BLaER1 treated with 17β-estradiol and CSF1 and Interleukin-3, amounts not matched to agents 10 nM and 100 nM (cell line): ENCODE measurements around the gene INAFM2.
A peak's percentile ranks its signal among the peaks of the same experiment; 100 is the strongest.

Experiments
- H3K27ac ChIP-seq, 11 experiments: shearing (Covaris generic); formaldehyde crosslinking; 2 replicates each; pipeline ENCODE4 v1.8.1; 2022
- H3K27me3 ChIP-seq, 11 experiments: shearing (Covaris generic); formaldehyde crosslinking; 2 replicates each; pipeline ENCODE4 v1.8.1; 2022
- H3K36me3 ChIP-seq, 11 experiments: shearing (Covaris generic); formaldehyde crosslinking; 2 replicates each; pipeline ENCODE4 v1.8.1; 2022
- H3K4me1 ChIP-seq, 10 experiments: shearing (Covaris generic); formaldehyde crosslinking; 2 replicates each; pipeline ENCODE4 v1.8.1; 2022
- H3K4me2 ChIP-seq, 11 experiments: shearing (Covaris generic); formaldehyde crosslinking; 2 replicates each; pipeline ENCODE4 v1.8.1; 2022
- H3K4me3 ChIP-seq, 10 experiments: shearing (Covaris generic); formaldehyde crosslinking; 2 replicates each; pipeline ENCODE4 v1.8.1; 2022
- H3K9ac ChIP-seq, 11 experiments: shearing (Covaris generic); formaldehyde crosslinking; 2 replicates each; pipeline ENCODE4 v1.8.1; 2022
- H3K9me3 ChIP-seq, 11 experiments: shearing (Covaris generic); formaldehyde crosslinking; replicated peaks in 1 of 11; 2 replicates each; pipeline ENCODE4 v1.8.1; 2022
- H4K20me1 ChIP-seq, 11 experiments: shearing (Covaris generic); formaldehyde crosslinking; 2 replicates each; pipeline ENCODE4 v1.8.1; 2022
- Cebpa-rat ChIP-seq, 11 experiments: shearing (Covaris generic); IDR thresholded peaks; 2 replicates each; pipeline ENCODE4 v1.8.1; 2022

INAFM2 gene

DNA sequence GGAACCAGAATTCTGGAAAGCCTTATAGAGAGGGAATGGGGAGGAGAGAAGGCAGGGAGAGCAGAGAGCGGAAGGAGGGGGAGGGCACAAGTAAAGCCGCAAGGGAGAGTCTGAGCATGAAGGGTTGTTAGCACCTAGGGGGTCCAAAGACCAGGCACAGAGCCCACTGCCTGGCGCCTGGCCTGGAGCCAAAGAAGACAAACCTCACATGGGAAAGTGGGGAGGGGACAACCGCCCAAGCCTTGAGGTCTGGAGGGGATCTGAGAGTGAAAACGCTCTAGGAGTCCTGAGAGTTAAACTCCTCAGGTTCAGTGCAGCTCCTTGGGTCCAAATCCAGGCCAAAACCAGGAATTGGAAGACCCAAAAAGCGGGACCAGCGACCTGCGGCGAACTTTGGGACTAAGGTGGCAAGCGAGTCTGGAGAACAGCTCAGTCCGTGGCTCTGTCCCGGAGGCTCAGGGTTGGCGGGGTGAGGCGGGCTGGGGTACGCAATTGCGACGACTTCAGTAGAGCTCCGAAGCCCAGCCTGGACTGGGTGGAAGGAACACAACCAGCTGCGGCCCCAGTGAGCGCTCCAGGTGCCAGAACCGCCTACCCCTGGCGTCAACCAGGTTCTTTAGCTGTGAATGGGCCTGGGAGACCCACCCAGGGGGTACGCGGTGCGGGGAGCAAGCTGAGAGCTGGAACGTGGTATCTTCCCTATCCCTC lies 807 bp upstream of the INAFM2 start:
- Histone ChIP-seq H3K27me3 (peaks cover 0 to 40% (median 37%) of the 10 kb centered on the region in 11 experiments; a peak in 18 of 22 replicates), H3K4me3 (peak overlapping the region; percentile 78 to 98 (median 90); a peak in 17 of 20 replicates), H3K4me2 (peak overlapping the region; percentile 95 to 100 (median 98)), H3K27ac (no peak overlapping the region), H4K20me1 (peaks cover 0 to 28% (median 0%) of the 10 kb centered on the region in 11 experiments; a peak in 7 of 22 replicates), H3K9ac (peak overlapping the region in 2 of 11 experiments; percentile 87 to 95; a peak in 2 of 22 replicates), H3K9me3 (no peaks in the 10 kb centered on the region), H3K4me1 (peaks cover 34 to 55% (median 47%) of the 10 kb centered on the region in 10 experiments), H3K36me3 (peaks cover 0 to 17% (median 6%) of the 10 kb centered on the region in 11 experiments; a peak in 9 of 22 replicates)
- TF ChIP-seq Cebpa-rat (IDR thresholded peaks at IDR 0.05): no peak

DNA sequence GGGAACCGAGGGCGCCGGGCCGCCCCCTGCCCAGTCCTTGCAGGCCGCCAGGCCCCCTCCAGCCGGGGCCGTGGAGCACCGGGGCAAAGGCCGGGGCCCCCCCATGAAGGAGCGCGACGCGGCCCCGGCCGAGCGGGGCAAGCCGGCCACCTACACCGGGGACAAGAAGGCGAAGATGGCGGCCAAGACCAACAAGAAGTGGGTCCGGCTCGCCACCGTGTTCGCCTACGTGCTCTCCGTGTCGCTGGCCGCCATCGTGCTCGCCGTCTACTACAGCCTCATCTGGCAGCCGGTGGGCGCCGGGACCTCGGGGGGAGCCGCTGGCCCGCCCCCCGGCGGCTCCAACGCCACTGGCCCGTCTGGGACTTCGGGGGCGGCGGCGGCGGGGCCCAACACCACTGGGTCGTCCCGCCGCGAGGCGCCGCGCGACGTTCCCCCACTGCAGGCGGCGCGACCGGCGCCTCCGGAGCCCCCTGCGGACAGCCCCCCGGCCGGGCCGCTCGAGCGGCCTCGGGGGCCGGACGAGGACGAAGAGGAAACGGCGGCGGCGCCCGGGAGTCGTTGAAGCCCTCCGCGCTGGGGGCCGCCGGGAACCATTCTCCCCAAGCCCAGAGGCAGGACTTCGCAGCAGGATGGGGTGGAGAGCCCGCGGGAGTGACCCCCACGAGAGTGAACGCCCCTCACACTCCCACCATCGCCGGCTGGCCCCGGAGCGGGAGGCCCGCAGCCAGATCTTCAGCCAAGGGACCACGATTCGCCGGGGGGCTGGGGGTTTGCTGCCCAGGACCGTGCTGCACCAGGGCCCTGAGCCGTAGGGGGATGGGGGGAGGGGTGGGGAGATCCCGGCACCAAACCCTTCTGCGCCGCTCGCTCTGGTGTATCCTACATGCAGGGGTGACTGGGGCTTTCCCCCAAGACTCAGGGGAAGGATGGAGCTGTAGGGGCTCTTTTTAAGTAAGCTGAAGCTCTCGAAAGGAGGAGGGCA lies 753 bp downstream of the INAFM2 start:
- Histone ChIP-seq H3K4me1 (peaks cover 48 to 63% (median 55%) of the 10 kb centered on the region in 10 experiments), H3K4me3 (peak overlapping the region; percentile 78 to 98 (median 90)), H3K4me2 (peak overlapping the region; percentile 95 to 100 (median 98)), H3K27me3 (peaks cover 0 to 45% (median 37%) of the 10 kb centered on the region in 11 experiments; a peak in 18 of 22 replicates), H3K9me3 (no peaks in the 10 kb centered on the region), H3K27ac (peak overlapping the region; percentile 59 to 87 (median 69)), H3K36me3 (peaks cover 0 to 21% (median 6%) of the 10 kb centered on the region in 11 experiments; a peak in 9 of 22 replicates), H3K9ac (peak overlapping the region; percentile 74 to 98 (median 85)), H4K20me1 (peaks cover 0 to 28% (median 3%) of the 10 kb centered on the region in 11 experiments; a peak in 8 of 22 replicates)
- no peak for TF ChIP-seq Cebpa-rat (IDR thresholded peaks at IDR 0.05)

DNA sequence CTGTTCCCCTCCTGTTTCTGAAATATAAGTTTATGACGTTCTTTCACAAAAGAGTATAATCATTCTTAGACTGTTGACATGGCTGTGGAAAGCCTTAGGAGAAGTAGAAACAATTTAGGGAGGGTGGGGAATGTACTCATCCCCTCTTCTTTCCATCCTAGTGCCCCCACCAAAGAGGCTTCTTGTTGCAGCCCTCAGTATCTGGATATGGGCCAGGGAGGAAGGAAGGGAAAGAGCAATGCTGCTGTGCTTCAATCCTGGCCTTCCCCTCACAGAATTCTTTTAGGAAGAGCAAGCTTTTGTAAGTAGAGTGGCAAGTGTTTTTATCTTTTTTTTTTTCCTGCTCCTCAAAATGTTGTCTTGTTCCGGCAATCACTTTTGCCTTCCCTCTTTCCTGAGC lies 1.7 kb downstream of the INAFM2 start:
- H3K4me3 ChIP-seq: peak overlapping the region; percentile 78 to 98 (median 90); a peak in 19 of 20 replicates

DNA sequence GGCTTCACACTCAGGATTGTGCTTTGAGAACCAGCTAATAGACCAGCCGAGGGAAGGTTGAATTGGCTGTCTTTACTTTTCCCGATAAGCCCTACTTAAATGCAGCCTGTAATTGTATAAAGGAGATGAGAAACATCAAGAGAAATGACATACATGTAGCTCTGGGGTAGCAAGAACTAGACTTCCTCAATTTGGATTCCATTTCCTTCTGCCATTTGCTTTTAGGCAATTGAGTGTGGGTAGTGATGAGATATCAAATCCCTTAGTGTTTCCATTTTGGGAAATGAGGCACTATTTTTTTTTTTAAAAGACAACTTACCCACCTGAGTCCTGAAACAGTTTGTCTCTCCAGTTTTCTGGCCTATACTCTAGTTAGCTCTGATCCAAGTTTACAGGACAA lies 2.2 kb downstream of the INAFM2 start:
- peak overlapping the region in 2 of 11 experiments; percentile 80 to 87; a peak in 4 of 22 replicates for H3K27ac ChIP-seq
- TF ChIP-seq Cebpa-rat (IDR thresholded peaks at IDR 0.05): no peak
- H3K9ac ChIP-seq: peak overlapping the region in 2 of 11 experiments; percentile 95 to 98; a peak in 4 of 22 replicates
- H3K4me3 ChIP-seq: peak overlapping the region in 7 of 10 experiments; percentile 85 to 98 (median 90); a peak in 10 of 20 replicates
- H3K4me1 ChIP-seq: peaks cover 62 to 76% (median 69%) of the 10 kb centered on the region in 10 experiments
- peaks cover 0 to 26% (median 6%) of the 10 kb centered on the region in 11 experiments; a peak in 9 of 22 replicates for H3K36me3 ChIP-seq
- H3K4me2 ChIP-seq: peak overlapping the region; percentile 95 to 100 (median 98)
- H3K9me3 ChIP-seq: no peaks in the 10 kb centered on the region
- peaks cover 0 to 28% (median 3%) of the 10 kb centered on the region in 11 experiments; a peak in 8 of 22 replicates for H4K20me1 ChIP-seq
- peaks cover 0 to 45% (median 37%) of the 10 kb centered on the region in 11 experiments; a peak in 18 of 22 replicates for H3K27me3 ChIP-seq

More for the DNA sequence above, 1.7 kb downstream of the INAFM2 start:
- H3K36me3 ChIP-seq: peaks cover 0 to 26% (median 6%) of the 10 kb centered on the region in 11 experiments; a peak in 9 of 22 replicates
- peak overlapping the region in 2 of 11 experiments; percentile 80 to 87; a peak in 4 of 22 replicates for H3K27ac ChIP-seq
- peak overlapping the region; percentile 95 to 100 (median 98) for H3K4me2 ChIP-seq
- peaks cover 0 to 28% (median 3%) of the 10 kb centered on the region in 11 experiments; a peak in 8 of 22 replicates for H4K20me1 ChIP-seq
- no peak for TF ChIP-seq Cebpa-rat (IDR thresholded peaks at IDR 0.05)
- peaks cover 0 to 45% (median 37%) of the 10 kb centered on the region in 11 experiments; a peak in 18 of 22 replicates for H3K27me3 ChIP-seq
- no peaks in the 10 kb centered on the region for H3K9me3 ChIP-seq
- peaks cover 57 to 73% (median 65%) of the 10 kb centered on the region in 10 experiments for H3K4me1 ChIP-seq
- H3K9ac ChIP-seq: peak overlapping the region in 4 of 11 experiments; percentile 85 to 98 (median 91); a peak in 7 of 22 replicates

DNA sequence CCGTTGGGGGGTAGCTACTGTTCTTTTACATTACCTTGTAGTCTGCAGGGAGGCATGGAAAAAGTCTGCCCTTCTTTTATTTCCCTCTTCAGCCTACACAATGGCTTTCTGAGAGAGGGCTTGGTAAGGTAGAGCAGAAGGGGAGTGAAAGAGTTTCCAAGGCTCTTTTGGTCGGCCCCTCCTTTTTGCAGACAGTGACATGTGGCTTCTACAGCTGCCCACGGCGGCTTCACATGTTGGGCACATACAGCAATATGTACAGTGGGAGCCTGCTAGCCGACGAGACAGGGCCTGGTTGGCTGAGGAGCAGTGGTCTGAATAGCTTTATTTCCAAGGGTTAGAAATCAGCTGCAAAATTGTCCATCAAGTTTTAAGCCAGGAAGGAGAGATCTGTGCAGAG lies 4.0 kb downstream of the INAFM2 start:
- H3K27ac ChIP-seq: no peak overlapping the region
- peaks cover 77 to 88% (median 82%) of the 10 kb centered on the region in 10 experiments for H3K4me1 ChIP-seq
- no peaks in the 10 kb centered on the region for H3K9me3 ChIP-seq
- H4K20me1 ChIP-seq: peaks cover 0 to 28% (median 3%) of the 10 kb centered on the region in 11 experiments; a peak in 8 of 22 replicates
- peak overlapping the region in 1 of 10 experiments; percentile 98; a peak in 2 of 20 replicates for H3K4me3 ChIP-seq
- TF ChIP-seq Cebpa-rat (IDR thresholded peaks at IDR 0.05): no peak
- peaks cover 0 to 45% (median 37%) of the 10 kb centered on the region in 11 experiments; a peak in 18 of 22 replicates for H3K27me3 ChIP-seq
- peaks cover 0 to 40% (median 6%) of the 10 kb centered on the region in 11 experiments; a peak in 9 of 22 replicates for H3K36me3 ChIP-seq
- peak overlapping the region in 1 of 11 experiments; percentile 69; a peak in 1 of 22 replicates for H3K9ac ChIP-seq
- H3K4me2 ChIP-seq: peak overlapping the region; percentile 32 to 98 (median 95); a peak in 21 of 22 replicates

DNA sequence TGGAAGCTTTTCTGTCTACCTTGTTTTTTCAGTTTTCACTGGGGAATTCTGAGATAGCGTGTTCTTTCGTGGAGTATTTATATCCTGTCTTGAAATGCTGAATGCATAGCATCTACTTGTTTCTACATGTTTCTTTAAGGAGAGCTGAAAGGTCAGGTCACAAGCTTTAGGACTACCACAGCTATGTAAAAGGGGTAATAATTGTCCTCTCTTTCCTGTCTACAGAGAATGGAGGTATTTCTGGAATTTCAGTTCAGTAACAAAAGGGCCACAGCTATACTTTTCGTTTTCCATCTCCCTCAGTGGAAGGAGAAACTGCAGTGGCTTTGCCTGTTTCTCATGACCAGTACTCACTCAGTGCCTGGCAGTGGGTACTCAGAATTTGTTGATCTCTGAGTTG lies 4.7 kb downstream of the INAFM2 start:
- no peak for TF ChIP-seq Cebpa-rat (IDR thresholded peaks at IDR 0.05)
- H4K20me1 ChIP-seq: peaks cover 0 to 28% (median 3%) of the 10 kb centered on the region in 11 experiments; a peak in 8 of 22 replicates
- peak overlapping the region in 1 of 10 experiments; percentile 12; a peak in 2 of 20 replicates for H3K4me3 ChIP-seq
- no peaks in the 10 kb centered on the region for H3K9me3 ChIP-seq
- peak overlapping the region; percentile 32 to 98 (median 95); a peak in 21 of 22 replicates for H3K4me2 ChIP-seq
- peaks cover 0 to 40% (median 6%) of the 10 kb centered on the region in 11 experiments; a peak in 9 of 22 replicates for H3K36me3 ChIP-seq
- H3K9ac ChIP-seq: peak overlapping the region in 3 of 11 experiments; percentile 19 to 69 (median 27); a peak in 4 of 22 replicates
- H3K4me1 ChIP-seq: peaks cover 77 to 88% (median 83%) of the 10 kb centered on the region in 10 experiments
- peaks cover 0 to 45% (median 37%) of the 10 kb centered on the region in 11 experiments; a peak in 18 of 22 replicates for H3K27me3 ChIP-seq
- H3K27ac ChIP-seq: 0 out of 22 replicates have a peak overlapping the region, but pooled peaks of 2 of the 11 experiments have one; percentile 12 to 33

DNA sequence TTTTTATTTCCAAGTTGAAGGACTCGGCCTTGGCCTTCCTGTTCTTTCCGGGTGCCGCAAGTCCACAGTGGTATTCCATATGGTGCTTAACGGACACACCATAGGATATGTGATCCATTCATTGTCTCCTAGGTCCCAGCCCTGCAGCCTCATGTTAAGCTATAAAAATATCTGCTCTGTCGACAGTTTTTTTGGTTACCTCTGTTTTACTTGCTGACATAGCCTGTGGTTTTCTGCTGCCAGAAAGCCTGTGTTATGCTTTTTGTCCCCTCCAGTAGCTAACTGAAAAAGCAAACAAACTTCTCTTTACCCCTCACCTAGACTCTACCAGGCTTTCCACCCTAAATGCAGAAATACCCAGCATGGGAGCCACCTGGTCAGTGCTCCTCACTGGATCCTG lies 5.3 kb downstream of the INAFM2 start:
- peak overlapping the region; percentile 32 to 98 (median 95); a peak in 21 of 22 replicates for H3K4me2 ChIP-seq
- peak overlapping the region in 3 of 11 experiments; percentile 19 to 69 (median 27); a peak in 4 of 22 replicates for H3K9ac ChIP-seq
- H3K36me3 ChIP-seq: peaks cover 0 to 40% (median 6%) of the 10 kb centered on the region in 11 experiments; a peak in 9 of 22 replicates
- no peaks in the 10 kb centered on the region for H3K9me3 ChIP-seq
- peak overlapping the region in 2 of 11 experiments; percentile 12 to 33; a peak in 2 of 22 replicates for H3K27ac ChIP-seq
- peak overlapping the region in 1 of 10 experiments; percentile 12; a peak in 2 of 20 replicates for H3K4me3 ChIP-seq
- no peak for TF ChIP-seq Cebpa-rat (IDR thresholded peaks at IDR 0.05)
- H3K4me1 ChIP-seq: peaks cover 83 to 94% (median 89%) of the 10 kb centered on the region in 10 experiments
- peaks cover 0 to 43% (median 36%) of the 10 kb centered on the region in 11 experiments; a peak in 18 of 22 replicates for H3K27me3 ChIP-seq
- peaks cover 0 to 27% (median 3%) of the 10 kb centered on the region in 11 experiments; a peak in 8 of 22 replicates for H4K20me1 ChIP-seq
